ENCODE results near the gene SRGAP1.

SRGAP1 gene

GRCh38 chr12:63937378-63938316, 93.1 kb downstream of the SRGAP1 start:
- DNase-seq (no peak), ATAC-seq (no peak)

DNA sequence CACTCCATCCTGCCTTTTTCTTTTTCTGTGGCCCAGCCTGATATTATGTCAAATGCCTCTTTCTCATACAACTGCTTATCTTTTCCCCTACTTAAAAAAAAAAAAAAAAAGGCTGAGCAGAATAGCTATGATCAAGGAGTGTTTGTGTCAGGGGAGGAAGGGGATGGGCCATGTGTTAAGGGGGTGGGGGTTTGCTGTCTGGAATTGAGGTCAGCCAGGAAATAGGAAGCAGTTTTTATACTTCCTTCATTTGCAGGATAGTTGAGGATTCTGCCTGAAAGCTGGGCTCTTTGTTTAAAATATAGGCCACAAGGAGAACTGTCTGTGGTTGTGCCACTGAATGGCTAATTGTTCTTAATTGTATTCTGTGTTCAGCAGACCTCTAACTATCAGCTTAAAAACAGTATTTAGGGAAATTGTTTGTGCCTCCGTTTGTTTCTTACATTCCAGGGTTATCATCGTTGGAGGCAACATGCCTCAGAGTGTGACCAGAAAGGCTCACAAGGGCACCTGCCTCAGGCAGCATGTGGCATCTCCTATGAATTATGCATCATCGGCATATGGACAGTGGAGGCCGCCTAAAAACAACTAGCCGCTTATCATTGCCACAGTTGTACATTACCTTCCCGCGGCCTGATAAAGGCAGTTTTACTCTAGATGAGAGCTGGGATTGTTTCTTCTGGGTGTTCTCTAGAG, 96.0 kb downstream of the SRGAP1 start:
- no peak for ATAC-seq
- DNase-seq = no peak

DNA sequence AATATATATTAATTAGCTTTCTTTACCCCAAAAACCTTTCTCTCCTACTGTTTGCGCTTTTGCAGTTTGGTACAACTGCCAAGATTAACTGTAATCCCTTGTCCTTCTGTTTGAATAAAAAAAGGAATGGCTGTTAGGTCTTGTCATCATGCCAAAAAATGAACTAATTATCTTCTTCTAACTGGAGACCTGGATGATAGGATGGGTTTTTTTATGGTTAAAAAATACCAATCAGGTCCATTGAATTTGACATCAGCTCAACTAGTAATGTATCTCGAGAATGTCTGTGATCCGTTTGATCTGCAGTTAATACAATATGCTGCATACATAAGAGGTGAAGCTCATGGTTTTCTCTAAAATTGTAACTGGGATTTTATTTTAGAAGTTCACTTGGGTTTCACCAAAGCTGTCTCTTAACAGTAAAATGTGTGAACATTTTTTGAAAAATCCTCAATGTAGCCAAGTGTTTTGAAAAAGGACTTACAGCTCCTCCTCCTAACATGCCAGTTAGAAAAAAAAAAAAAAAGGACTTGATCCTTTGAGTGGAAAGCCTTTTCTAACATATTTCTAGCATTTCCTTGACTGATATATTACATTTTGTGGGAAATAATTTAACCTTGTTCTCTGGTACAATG, 96.8 kb downstream of the SRGAP1 start:
- no peak for DNase-seq
- no peak for ATAC-seq

- ATAC-seq = no peak
- DNase-seq = no peak
These were observed 97.4 kb downstream of the SRGAP1 start for GRCh38 chr12:63941879-63942278.

- ATAC-seq (no peak), DNase-seq (no peak)
These were observed 98.2 kb downstream of the SRGAP1 start for GRCh38 chr12:63942464-63943241.

- DNase-seq (no peak), ATAC-seq (no peak)
These were observed 99.6 kb downstream of the SRGAP1 start for GRCh38 chr12:63944034-63944579.

DNA sequence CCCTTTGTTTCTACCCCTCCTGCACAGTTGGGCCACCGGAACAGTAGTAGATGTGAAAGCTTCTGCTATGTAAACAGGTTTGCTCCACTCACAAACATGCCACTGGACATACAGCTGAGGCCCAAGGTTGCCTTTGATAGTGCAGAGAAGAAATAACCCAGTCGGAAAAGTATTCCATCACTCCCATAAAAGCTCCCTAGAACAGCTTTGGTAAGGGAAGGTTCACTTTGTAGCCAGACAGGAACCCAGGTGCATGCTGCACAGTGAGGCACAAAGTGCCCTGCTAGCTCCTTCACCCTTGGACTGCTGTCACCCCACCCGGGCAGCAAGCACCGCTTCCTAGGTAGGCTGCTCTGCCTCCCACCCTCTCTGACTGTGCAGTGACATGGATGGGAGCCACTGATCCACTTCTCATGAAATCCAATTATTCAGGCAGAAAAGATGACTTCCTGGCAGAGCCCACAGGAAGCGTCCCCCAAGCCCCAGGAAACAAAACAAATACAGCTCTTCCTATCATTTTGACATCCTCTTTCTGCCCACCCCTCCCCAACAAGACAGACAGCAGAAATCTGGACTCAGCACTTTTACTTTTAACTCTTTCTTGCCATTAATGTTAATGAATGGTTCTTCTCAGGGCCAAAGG, 100.2 kb downstream of the SRGAP1 start:
- ATAC-seq (no peak), DNase-seq (no peak)

GRCh38 chr12:63945777-63946176, 101.3 kb downstream of the SRGAP1 start:
- DNase-seq (no peak), ATAC-seq (no peak)

GRCh38 chr12:63948211-63948610, 103.7 kb downstream of the SRGAP1 start:
- ATAC-seq = no peak
- DNase-seq = no peak

DNA sequence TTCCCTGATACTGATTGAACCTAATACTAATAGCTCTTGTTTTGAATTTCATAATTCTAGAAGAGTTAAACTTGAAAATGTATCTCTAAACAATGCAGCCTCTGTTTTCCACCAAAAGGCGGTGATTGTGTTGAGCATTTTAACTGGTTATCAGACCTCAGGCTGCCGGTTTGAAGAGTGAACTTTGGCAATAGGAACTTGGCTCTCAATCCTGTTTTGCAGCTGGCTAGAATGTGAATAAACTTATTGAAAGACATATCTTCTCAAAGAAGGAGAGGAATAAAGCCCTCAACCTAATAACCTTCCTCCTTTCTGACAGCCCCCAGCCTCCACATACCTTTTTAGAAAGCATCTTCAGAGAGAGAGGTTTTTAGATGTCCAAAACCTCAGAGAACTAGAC, 105.4 kb downstream of the SRGAP1 start:
- DNase-seq (no peak), ATAC-seq (no peak)

DNA sequence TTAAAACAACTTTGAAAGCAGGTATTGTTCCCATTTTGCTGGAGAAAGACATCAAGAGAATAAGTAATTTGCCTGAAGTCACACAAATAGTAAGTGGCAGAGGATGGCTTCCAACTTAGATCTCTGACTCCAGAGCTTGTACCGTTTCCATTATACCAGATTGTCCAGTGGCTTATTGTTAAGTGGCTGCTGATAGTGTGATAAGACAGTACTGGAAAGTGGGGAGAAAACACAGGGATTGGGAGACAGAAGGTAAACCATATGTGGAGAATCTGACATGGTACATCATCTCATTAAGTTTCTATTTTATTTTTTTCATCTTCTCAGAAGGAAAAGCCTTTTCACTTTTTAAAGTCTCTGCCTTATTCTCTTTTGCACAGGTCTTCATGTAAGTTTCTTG, 108.5 kb downstream of the SRGAP1 start:
- ATAC-seq (no peak), DNase-seq (no peak)

- ATAC-seq (no peak), DNase-seq (no peak)
These were observed 111.5 kb downstream of the SRGAP1 start for GRCh38 chr12:63955831-63956666.

- no peak for ATAC-seq
These were observed 113.0 kb downstream of the SRGAP1 start for GRCh38 chr12:63957496-63957895.

DNA sequence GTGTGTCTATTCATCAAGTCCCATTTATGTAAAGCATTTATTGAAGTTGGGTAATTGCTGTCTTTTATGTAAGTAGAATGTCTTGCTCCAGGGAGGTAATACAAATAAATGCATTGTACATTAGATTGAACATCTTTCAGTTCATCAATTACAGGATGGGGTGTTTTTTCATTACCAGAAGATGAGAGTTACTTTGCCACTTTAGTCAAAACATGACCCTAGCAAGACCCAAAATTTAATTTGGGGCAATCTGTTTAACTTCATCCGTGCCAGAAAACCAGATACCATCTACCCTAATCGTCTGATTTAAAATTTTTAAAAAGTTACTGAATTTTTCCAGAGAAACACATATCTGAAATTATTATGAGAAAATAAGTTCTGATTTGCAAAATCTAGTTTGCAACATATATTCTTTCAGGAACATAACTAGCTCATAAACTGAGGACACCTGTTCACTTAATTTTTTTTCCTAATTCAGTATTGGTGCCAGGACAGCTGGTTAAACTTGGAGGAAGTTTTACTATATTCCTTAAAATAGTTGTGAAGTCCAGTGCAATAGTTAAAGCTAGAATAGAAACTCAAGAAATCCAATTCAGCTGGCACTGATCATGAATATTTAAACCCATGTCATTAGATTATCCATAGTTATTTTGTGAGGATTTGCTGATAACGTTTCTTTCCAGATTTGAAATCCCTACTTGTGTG, 114.5 kb downstream of the SRGAP1 start:
- no peak for ATAC-seq
- DNase-seq = no peak

More at GRCh38 chr12:63957496-63957895, 113.0 kb downstream of the SRGAP1 start:
- no peak for DNase-seq

DNA sequence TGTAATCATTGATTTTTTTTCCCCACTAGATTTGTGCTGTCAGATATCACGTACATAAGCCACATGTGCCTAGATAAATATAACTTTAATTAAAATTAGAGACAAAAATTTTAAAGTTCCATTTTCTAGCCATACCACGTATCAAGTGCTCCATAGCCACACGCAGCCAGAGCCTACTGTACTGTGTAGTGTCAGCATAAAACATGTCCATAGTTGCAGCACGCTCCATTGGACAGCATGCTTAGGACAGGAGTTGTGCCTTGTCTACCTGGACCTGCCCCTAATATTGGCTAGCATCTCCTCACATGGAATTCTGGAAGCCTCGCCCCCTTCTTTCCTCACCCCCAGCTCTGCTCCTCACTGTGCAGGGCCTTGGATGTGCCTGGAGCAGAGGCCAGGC, 116.5 kb downstream of the SRGAP1 start:
- DNase-seq = no peak
- ATAC-seq = no peak

DNA sequence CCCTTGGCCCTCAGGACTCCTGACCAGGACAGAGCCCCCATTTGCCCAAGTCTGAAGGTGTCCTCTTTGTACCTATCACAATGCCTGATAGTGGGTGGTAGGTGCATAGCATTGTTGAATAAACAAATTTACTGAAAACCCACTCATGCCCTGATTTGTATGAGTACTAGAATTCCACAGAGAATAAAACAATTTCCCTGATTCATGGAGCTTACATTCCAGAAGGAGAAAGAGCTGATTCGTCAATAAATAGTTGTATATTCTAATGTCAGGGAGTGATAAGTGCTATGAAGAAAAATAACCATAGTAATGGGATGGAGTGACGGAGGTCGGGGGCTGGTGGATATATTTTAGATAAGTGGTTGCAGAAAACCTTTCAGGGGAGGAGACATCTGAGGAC, 117.0 kb downstream of the SRGAP1 start:
- no peak for DNase-seq

GRCh38 chr12:63963868-63964267, 119.4 kb downstream of the SRGAP1 start:
- ATAC-seq (no peak), DNase-seq (no peak)

More for the DNA sequence above, 117.0 kb downstream of the SRGAP1 start:
- no peak for ATAC-seq

DNA sequence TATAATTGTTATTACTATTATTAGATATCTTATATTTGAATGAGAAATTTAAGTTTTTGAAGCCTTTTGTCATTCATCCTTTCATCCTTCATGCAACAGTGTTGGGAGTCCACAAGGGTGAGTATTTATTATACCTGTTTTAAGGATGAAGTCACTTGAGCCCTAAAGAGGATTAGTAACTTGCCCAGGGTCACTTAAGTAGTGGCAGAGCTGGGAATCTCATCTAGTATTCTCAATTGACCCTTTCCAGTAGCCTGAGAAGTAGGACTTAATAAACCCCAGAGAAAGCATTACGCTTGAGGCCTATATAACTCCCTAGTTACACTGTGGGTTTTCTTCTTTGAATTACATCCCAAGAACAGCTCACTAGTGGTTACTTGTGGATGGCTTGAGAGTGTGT, 119.8 kb downstream of the SRGAP1 start:
- DNase-seq (no peak), ATAC-seq (no peak)

DNA sequence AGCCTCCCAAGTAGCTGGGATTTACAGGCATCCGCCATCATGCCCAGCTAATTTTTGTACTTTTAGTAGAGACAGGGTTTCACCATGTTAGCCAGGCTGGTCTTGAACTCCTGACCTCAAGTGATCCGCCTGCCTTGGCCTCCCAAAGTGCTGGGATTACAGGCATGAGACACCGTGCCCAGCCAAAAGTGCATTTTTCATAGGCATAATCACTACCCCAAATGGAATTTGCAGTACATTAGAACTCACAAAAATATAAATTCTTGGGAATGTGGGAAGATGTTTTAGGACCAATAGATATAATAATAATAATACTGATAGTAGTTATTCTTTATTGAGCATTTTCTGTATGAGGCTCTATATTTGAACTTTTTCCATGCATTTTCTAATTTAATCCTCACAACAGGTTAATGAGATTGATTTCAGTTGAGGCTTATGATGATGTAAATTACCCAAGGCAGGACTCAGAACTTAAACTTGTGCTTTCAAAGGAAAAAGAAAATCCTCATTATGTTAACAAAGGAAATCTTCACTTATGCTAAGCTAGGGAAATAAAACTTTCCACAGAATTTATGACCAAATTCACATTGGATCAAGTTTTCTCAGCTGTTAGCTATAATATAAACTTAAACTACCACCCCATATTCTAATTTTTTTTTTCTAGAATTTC, 121.6 kb downstream of the SRGAP1 start:
- no peak for ATAC-seq
- no peak for DNase-seq

Measured in stimulated activated naive CD8-positive, alpha-beta T cell treated with anti-CD3 and anti-CD28 coated beads, Interleukin-15, Interleukin-2, amounts not matched to agents 100 U/mL and 50 U/mL, for 24 hours (primary cell).